ENCODE data around the gene SYNGR2.
A peak's percentile ranks its signal among the peaks of the same experiment; 100 is the strongest.

SYNGR2 gene

DNA sequence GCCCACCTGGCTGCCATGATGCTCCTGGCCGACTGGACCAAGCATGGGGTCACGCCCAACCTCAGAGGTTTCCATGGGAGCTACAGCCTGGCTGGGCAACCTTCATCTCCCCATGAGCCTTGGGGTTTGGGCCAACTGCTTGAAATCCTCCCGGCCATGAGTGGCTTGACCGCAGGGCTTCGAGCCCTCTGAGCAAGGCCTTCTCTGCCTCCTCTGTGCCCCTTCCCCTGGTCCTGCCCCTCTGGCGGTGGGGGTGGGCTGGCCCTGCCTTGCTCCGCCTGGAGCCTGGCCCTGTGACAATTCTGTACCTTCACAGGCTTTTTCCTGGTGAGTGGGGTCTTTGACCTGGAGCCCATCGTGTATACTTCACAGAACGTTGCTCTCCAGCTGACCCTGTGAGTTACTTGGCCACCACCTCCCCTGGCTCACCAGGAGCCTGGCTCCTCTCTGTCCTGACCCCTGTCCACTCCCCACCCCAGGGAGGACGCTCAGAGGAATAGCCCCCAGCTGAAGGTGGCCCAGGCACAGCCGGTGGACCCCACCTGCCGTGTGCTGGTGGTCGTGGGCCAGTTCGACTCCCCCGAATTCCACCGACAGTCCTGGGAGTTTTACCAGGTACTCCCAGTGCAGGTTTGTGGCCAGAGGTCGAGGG lies 36.9 kb downstream of the SYNGR2 start:
- H3K36me3 ChIP-seq (ENCODE audit: control insufficient read depth in 4 of 4, insufficient read depth in 4 of 4, low read length in 3 of 4): peaks cover 0 to 42% (median 30%) of the 10 kb centered on the region in 4 experiments
- no peaks in the 10 kb centered on the region for H3K9me3 ChIP-seq (ENCODE audit: control extremely low read depth in 1 of 5, control insufficient read depth in 4 of 5, insufficient read depth in 2 of 5, low read depth in 1 of 5, low read length in 4 of 5)
- WGBS (ENCODE audit: insufficient coverage): 97% methylated on average over 17 of the region's 17 CpGs
- ChIA-PET POLR2A (no interaction called here), CTCF (interaction anchor here (1.1 to 1.4 kb wide), 2 partner anchors 14 to 17 kb away, joined by 3 to 4 read pairs; partner anchors contain the start of gene AFMID)
- no peaks in the 10 kb centered on the region for H3K27me3 ChIP-seq (replicated peaks in 2 of 5; ENCODE audit: control insufficient read depth in 4 of 5, insufficient read depth in 5 of 5, low read length in 4 of 5)
- H3K4me3 ChIP-seq (ENCODE audit: control insufficient read depth in 1 of 7, extremely low read depth in 1 of 7, insufficient read depth in 4 of 7, low read depth in 2 of 7, low read length in 6 of 7): no peak overlapping the region
- no peaks in the 10 kb centered on the region for H3K4me1 ChIP-seq (ENCODE audit: control extremely low read depth in 1 of 4, control insufficient read depth in 4 of 4, insufficient read depth in 4 of 4, low read length in 3 of 4)
- DNase-seq: no peak
- no peak overlapping the region for H3K27ac ChIP-seq (ENCODE audit: insufficient read depth in 1 of 2, low read depth in 1 of 2, low read length in 2 of 2, poor library complexity in 1 of 2, severe bottlenecking in 2 of 2)

DNA sequence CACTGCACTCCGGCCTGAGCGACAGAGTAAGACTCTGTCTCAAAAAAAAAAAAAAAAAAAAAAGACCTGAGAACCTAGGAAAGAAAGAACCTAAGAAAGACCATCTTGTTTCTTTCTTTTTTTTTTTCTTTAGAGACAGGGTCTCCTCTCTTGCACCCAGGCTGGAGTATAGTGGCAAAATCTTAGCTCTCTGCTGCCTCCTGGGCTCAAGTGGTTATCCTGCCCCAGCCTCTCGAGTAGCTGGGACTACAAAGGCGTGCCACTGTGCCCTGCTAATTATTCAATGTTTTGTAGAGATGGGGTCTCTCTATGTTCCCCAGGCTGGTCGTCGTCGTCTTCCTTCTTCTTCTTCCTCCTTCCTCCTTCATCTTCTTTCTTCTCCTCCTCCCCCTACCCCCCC lies 37.9 kb downstream of the SYNGR2 start:
- peak in 2 of 3 donors; percentile 20 to 22 for DNase-seq
- ChIA-PET POLR2A (interaction anchor here (0.9 kb wide), 1 partner anchor 76 kb away, joined by 3 read pairs; no protein-coding TSS in a partner anchor), CTCF (interaction anchor here (1.1 kb wide), 1 partner anchor 20 kb away, joined by 4 read pairs; no protein-coding TSS in a partner anchor)
- no peaks in the 10 kb centered on the region for H3K27me3 ChIP-seq (replicated peaks in 2 of 5; ENCODE audit: control insufficient read depth in 4 of 5, insufficient read depth in 5 of 5, low read length in 4 of 5)
- no peaks in the 10 kb centered on the region for H3K9me3 ChIP-seq (ENCODE audit: control extremely low read depth in 1 of 5, control insufficient read depth in 4 of 5, insufficient read depth in 2 of 5, low read depth in 1 of 5, low read length in 4 of 5)
- H3K4me3 ChIP-seq (ENCODE audit: control insufficient read depth in 1 of 7, extremely low read depth in 1 of 7, insufficient read depth in 4 of 7, low read depth in 2 of 7, low read length in 6 of 7): no peak overlapping the region
- WGBS (ENCODE audit: insufficient coverage): 95% methylated on average over 5 of the region's 7 CpGs
- H3K27ac ChIP-seq (ENCODE audit: insufficient read depth in 1 of 2, low read depth in 1 of 2, low read length in 2 of 2, poor library complexity in 1 of 2, severe bottlenecking in 2 of 2): no peak overlapping the region
- no peaks in the 10 kb centered on the region for H3K4me1 ChIP-seq (ENCODE audit: control extremely low read depth in 1 of 4, control insufficient read depth in 4 of 4, insufficient read depth in 4 of 4, low read length in 3 of 4)
- peaks cover 0 to 42% (median 27%) of the 10 kb centered on the region in 4 experiments for H3K36me3 ChIP-seq (ENCODE audit: control insufficient read depth in 4 of 4, insufficient read depth in 4 of 4, low read length in 3 of 4)

DNA sequence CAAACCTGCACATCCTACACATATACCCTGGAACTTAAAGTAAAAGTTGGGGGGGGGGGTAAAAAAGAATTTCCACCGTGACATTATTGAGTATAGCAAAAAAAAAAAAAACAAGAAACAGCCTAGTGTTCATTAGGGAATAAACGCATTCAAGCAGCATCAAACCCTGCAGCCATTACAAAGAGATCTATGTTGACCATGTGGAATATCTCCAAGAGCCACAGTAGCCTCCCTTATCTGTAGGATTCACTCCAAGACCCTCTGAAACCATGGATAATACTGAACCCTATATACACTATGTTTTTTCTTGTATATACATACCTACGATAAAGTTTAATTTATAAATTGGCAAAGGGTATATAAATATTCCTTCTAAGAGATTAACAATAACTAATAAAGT lies 40.1 kb downstream of the SYNGR2 start:
- H3K4me1 ChIP-seq (ENCODE audit: control extremely low read depth in 1 of 4, control insufficient read depth in 4 of 4, insufficient read depth in 4 of 4, low read length in 3 of 4): no peaks in the 10 kb centered on the region
- no peak for DNase-seq
- H3K4me3 ChIP-seq (ENCODE audit: control insufficient read depth in 1 of 7, extremely low read depth in 1 of 7, insufficient read depth in 4 of 7, low read depth in 2 of 7, low read length in 6 of 7): no peak overlapping the region
- H3K27me3 ChIP-seq (replicated peaks in 2 of 5; ENCODE audit: control insufficient read depth in 4 of 5, insufficient read depth in 5 of 5, low read length in 4 of 5): no peaks in the 10 kb centered on the region
- H3K27ac ChIP-seq (ENCODE audit: insufficient read depth in 1 of 2, low read depth in 1 of 2, low read length in 2 of 2, poor library complexity in 1 of 2, severe bottlenecking in 2 of 2): no peak overlapping the region
- POLR2A ChIA-PET: no interaction called here
- H3K9me3 ChIP-seq (ENCODE audit: control extremely low read depth in 1 of 5, control insufficient read depth in 4 of 5, insufficient read depth in 2 of 5, low read depth in 1 of 5, low read length in 4 of 5): no peaks in the 10 kb centered on the region
- 60% methylated on average over 1 of the region's 3 CpGs for WGBS (ENCODE audit: insufficient coverage)
- peaks cover 0 to 35% (median 20%) of the 10 kb centered on the region in 4 experiments for H3K36me3 ChIP-seq (ENCODE audit: control insufficient read depth in 4 of 4, insufficient read depth in 4 of 4, low read length in 3 of 4)
- CTCF ChIA-PET: no interaction called here

DNA sequence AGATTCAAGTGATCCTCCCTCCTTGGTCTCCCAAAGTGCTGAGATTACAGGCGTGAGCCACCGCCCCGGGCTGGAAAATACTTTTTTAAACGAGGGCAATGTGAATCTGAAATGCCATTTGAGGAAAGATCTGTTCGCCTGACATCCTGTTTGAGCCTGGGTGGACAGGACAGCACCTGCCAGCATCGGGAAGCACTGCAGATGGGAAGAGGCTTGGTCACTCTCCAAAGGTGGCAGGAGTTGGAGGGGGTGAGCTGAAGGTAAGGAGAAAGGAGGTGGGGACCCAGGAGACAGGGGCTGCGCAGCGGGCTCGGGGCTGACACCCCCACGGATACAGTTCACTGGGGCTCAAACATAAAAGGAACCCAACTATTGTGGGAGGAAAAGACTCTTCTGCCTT lies 41.7 kb downstream of the SYNGR2 start:
- H3K9me3 ChIP-seq (ENCODE audit: control extremely low read depth in 1 of 5, control insufficient read depth in 4 of 5, insufficient read depth in 2 of 5, low read depth in 1 of 5, low read length in 4 of 5): no peaks in the 10 kb centered on the region
- peaks cover 4 to 11% (median 10%) of the 10 kb centered on the region in 4 experiments for H3K4me1 ChIP-seq (ENCODE audit: control extremely low read depth in 1 of 4, control insufficient read depth in 4 of 4, insufficient read depth in 4 of 4, low read length in 3 of 4)
- H3K4me3 ChIP-seq (ENCODE audit: control insufficient read depth in 1 of 7, extremely low read depth in 1 of 7, insufficient read depth in 4 of 7, low read depth in 2 of 7, low read length in 6 of 7): no peak overlapping the region
- H3K27me3 ChIP-seq (replicated peaks in 2 of 5; ENCODE audit: control insufficient read depth in 4 of 5, insufficient read depth in 5 of 5, low read length in 4 of 5): no peaks in the 10 kb centered on the region
- peaks cover 0 to 21% (median 8%) of the 10 kb centered on the region in 4 experiments for H3K36me3 ChIP-seq (ENCODE audit: control insufficient read depth in 4 of 4, insufficient read depth in 4 of 4, low read length in 3 of 4)
- H3K27ac ChIP-seq (ENCODE audit: insufficient read depth in 1 of 2, low read depth in 1 of 2, low read length in 2 of 2, poor library complexity in 1 of 2, severe bottlenecking in 2 of 2): no peak overlapping the region
- ChIA-PET POLR2A (no interaction called here), CTCF (no interaction called here)
- WGBS (ENCODE audit: insufficient coverage): 94% methylated on average over 9 of the region's 10 CpGs
- DNase-seq: no peak

DNA sequence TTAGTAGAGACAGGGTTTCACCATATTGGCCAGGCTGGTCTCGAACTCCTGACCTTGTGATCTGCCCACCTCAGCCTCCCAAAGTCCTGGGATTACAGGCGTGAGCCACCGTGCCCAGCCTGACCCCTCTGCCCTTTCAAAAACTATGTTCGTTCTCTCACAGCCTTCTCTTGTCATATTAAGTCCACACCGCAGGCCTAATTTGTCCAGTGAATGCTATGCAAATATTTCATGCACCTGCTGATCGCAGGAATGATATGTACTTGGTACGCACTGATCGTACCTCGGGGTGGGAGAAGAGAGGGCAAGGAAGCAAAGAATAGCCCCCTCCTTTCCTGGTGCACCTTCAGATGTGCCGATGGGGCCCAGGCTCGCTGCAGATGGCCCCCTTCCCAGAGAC lies 42.7 kb downstream of the SYNGR2 start:
- Histone ChIP-seq H3K27ac (ENCODE audit: insufficient read depth in 1 of 2, low read depth in 1 of 2, low read length in 2 of 2, poor library complexity in 1 of 2, severe bottlenecking in 2 of 2) (no peak overlapping the region), H3K4me1 (ENCODE audit: control extremely low read depth in 1 of 4, control insufficient read depth in 4 of 4, insufficient read depth in 4 of 4, low read length in 3 of 4) (peaks cover 4 to 18% (median 14%) of the 10 kb centered on the region in 4 experiments), H3K9me3 (ENCODE audit: control extremely low read depth in 1 of 5, control insufficient read depth in 4 of 5, insufficient read depth in 2 of 5, low read depth in 1 of 5, low read length in 4 of 5) (no peaks in the 10 kb centered on the region), H3K36me3 (ENCODE audit: control insufficient read depth in 4 of 4, insufficient read depth in 4 of 4, low read length in 3 of 4) (peaks cover 0 to 13% (median 5%) of the 10 kb centered on the region in 4 experiments), H3K4me3 (ENCODE audit: control insufficient read depth in 1 of 7, extremely low read depth in 1 of 7, insufficient read depth in 4 of 7, low read depth in 2 of 7, low read length in 6 of 7) (no peak overlapping the region), H3K27me3 (replicated peaks in 2 of 5; ENCODE audit: control insufficient read depth in 4 of 5, insufficient read depth in 5 of 5, low read length in 4 of 5) (no peaks in the 10 kb centered on the region)
- POLR2A ChIA-PET: no interaction called here
- 89% methylated on average over 9 of the region's 11 CpGs for WGBS (ENCODE audit: insufficient coverage)
- CTCF ChIA-PET: no interaction called here
- DNase-seq: no peak

DNA sequence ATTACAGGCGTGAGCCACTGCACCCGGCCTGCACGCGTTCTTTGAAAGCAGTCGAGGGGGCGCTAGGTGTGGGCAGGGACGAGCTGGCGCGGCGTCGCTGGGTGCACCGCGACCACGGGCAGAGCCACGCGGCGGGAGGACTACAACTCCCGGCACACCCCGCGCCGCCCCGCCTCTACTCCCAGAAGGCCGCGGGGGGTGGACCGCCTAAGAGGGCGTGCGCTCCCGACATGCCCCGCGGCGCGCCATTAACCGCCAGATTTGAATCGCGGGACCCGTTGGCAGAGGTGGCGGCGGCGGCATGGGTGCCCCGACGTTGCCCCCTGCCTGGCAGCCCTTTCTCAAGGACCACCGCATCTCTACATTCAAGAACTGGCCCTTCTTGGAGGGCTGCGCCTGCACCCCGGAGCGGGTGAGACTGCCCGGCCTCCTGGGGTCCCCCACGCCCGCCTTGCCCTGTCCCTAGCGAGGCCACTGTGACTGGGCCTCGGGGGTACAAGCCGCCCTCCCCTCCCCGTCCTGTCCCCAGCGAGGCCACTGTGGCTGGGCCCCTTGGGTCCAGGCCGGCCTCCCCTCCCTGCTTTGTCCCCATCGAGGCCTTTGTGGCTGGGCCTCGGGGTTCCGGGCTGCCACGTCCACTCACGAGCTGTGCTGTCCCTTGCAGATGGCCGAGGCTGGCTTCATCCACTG lies 45.8 kb downstream of the SYNGR2 start, which contains the start of gene BIRC5:
BIRC5 (plus strand) TSS at position 238 of the 690 bp plus-strand sequence; CDS start at position 302, 64 bp downstream.
- POLR2A ChIA-PET: no interaction called here
- H3K27me3 ChIP-seq (replicated peaks in 2 of 5; ENCODE audit: control insufficient read depth in 4 of 5, insufficient read depth in 5 of 5, low read length in 4 of 5): no peaks in the 10 kb centered on the region
- H3K9me3 ChIP-seq (ENCODE audit: control extremely low read depth in 1 of 5, control insufficient read depth in 4 of 5, insufficient read depth in 2 of 5, low read depth in 1 of 5, low read length in 4 of 5): no peaks in the 10 kb centered on the region
- peak within 1 kb of the TSS; percentile 17 to 89 (median 72) for H3K4me3 ChIP-seq (ENCODE audit: control insufficient read depth in 1 of 7, extremely low read depth in 1 of 7, insufficient read depth in 4 of 7, low read depth in 2 of 7, low read length in 6 of 7)
- peak; percentile 85 to 91 (median 90) for DNase-seq
- H3K27ac ChIP-seq (ENCODE audit: insufficient read depth in 1 of 2, low read depth in 1 of 2, low read length in 2 of 2, poor library complexity in 1 of 2, severe bottlenecking in 2 of 2): peak within 1 kb of the TSS in 1 of 2 experiments; percentile 71
- H3K4me1 ChIP-seq (ENCODE audit: control extremely low read depth in 1 of 4, control insufficient read depth in 4 of 4, insufficient read depth in 4 of 4, low read length in 3 of 4): peaks cover 4 to 18% (median 14%) of the 10 kb centered on the region in 4 experiments
- peaks cover 0 to 11% (median 3%) of the 10 kb centered on the region in 4 experiments for H3K36me3 ChIP-seq (ENCODE audit: control insufficient read depth in 4 of 4, insufficient read depth in 4 of 4, low read length in 3 of 4)
- CTCF ChIA-PET: interaction anchor here (1.0 kb wide), 1 partner anchor 9 kb away, joined by 3 read pairs; no protein-coding TSS in a partner anchor
- under 1% methylated on average over 57 of the region's 60 CpGs for WGBS (ENCODE audit: insufficient coverage)

DNA sequence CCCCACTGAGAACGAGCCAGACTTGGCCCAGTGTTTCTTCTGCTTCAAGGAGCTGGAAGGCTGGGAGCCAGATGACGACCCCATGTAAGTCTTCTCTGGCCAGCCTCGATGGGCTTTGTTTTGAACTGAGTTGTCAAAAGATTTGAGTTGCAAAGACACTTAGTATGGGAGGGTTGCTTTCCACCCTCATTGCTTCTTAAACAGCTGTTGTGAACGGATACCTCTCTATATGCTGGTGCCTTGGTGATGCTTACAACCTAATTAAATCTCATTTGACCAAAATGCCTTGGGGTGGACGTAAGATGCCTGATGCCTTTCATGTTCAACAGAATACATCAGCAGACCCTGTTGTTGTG lies 46.3 kb downstream of the SYNGR2 start:
- Histone ChIP-seq H3K36me3 (ENCODE audit: control insufficient read depth in 4 of 4, insufficient read depth in 4 of 4, low read length in 3 of 4) (peaks cover 0 to 16% (median 5%) of the 10 kb centered on the region in 4 experiments), H3K4me3 (ENCODE audit: control insufficient read depth in 1 of 7, extremely low read depth in 1 of 7, insufficient read depth in 4 of 7, low read depth in 2 of 7, low read length in 6 of 7) (peak overlapping the region; percentile 17 to 89 (median 72)), H3K27ac (ENCODE audit: insufficient read depth in 1 of 2, low read depth in 1 of 2, low read length in 2 of 2, poor library complexity in 1 of 2, severe bottlenecking in 2 of 2) (peak overlapping the region in 1 of 2 experiments; percentile 71), H3K9me3 (ENCODE audit: control extremely low read depth in 1 of 5, control insufficient read depth in 4 of 5, insufficient read depth in 2 of 5, low read depth in 1 of 5, low read length in 4 of 5) (no peaks in the 10 kb centered on the region), H3K27me3 (replicated peaks in 2 of 5; ENCODE audit: control insufficient read depth in 4 of 5, insufficient read depth in 5 of 5, low read length in 4 of 5) (no peaks in the 10 kb centered on the region), H3K4me1 (ENCODE audit: control extremely low read depth in 1 of 4, control insufficient read depth in 4 of 4, insufficient read depth in 4 of 4, low read length in 3 of 4) (peaks cover 4 to 18% (median 14%) of the 10 kb centered on the region in 4 experiments)
- CTCF ChIA-PET: interaction anchor here (1.0 kb wide), 1 partner anchor 8 kb away, joined by 3 read pairs; no protein-coding TSS in a partner anchor
- 59% methylated on average over 3 of the region's 5 CpGs for WGBS (ENCODE audit: insufficient coverage)
- POLR2A ChIA-PET: no interaction called here
- no peak for DNase-seq

Data from common myeloid progenitor, CD34-positive (primary cell).